LNCAP (cell line): ENCODE data around the gene C22orf15.

Experiments used
- TF ChIP-seq, protein P1 (sequence below): fragments of 450-650 bp; IDR thresholded peaks from 2 replicates; pipeline ENCODE4 v1.5.1; 2017; ENCODE audit warnings: mild to moderate bottlenecking

The C22orf15 gene

DNA sequence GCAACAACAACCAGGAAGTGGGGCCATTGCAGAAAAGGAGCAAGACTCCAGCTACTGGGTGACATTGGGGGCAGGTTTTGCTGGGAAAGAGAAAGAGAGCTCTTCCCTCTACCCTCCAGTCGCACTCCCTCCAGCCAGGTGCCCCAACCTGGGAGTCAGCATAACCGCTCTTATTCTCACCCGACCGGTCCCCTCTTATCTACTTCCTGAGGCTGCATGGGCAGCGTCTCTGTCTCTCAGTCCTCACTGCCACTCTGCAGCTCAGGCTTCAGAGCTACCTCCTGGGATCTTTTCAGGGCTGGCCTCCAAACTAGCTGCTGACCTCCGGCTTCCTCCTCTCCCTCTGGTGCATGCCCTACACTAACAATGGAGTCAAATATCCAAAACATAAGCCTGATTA lies 17.0 kb upstream of the C22orf15 start:
- TF ChIP-seq, protein P1, sequence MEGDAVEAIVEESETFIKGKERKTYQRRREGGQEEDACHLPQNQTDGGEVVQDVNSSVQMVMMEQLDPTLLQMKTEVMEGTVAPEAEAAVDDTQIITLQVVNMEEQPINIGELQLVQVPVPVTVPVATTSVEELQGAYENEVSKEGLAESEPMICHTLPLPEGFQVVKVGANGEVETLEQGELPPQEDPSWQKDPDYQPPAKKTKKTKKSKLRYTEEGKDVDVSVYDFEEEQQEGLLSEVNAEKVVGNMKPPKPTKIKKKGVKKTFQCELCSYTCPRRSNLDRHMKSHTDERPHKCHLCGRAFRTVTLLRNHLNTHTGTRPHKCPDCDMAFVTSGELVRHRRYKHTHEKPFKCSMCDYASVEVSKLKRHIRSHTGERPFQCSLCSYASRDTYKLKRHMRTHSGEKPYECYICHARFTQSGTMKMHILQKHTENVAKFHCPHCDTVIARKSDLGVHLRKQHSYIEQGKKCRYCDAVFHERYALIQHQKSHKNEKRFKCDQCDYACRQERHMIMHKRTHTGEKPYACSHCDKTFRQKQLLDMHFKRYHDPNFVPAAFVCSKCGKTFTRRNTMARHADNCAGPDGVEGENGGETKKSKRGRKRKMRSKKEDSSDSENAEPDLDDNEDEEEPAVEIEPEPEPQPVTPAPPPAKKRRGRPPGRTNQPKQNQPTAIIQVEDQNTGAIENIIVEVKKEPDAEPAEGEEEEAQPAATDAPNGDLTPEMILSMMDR = no peak

DNA sequence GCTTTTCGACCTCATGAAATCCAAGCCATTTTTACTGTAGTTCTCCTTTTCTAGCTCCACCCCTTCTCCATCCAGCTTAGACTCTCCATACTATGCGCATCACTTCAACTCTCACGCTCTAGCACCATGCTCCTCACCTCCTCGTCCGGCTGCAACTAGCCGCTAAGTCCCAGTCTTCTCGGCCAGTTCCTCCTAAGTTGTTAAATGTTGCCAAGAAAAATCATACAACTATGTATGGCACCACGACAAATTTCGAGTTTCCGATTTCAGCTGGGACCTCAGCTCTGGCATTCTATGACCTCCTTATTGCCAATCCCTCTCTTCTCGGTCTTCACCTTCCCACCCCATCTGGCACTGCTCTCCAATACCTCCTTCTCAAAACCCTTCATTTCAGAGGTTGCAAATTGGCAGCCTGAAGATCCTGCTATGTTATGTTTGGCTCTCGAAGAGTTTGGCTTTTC lies 12.9 kb upstream of the C22orf15 start:
- TF ChIP-seq, protein P1 = no peak

DNA sequence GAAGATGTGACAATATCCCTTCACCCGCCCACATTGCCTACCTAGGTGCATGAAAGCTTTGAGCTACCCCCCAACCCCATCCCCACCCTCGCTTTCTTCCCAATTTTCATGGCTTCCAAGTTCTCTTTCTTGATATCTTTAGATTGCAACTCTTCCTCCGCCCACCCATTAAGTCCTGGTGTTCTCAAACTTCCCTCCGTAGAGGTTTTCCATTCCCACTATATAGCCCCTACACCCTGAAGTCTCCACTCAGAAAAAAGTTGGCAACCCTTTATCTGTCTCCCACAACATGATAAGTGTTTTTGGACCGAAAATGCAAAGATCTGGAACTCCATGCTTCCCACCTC lies 12.4 kb upstream of the C22orf15 start:
- TF ChIP-seq, protein P1 = no peak

DNA sequence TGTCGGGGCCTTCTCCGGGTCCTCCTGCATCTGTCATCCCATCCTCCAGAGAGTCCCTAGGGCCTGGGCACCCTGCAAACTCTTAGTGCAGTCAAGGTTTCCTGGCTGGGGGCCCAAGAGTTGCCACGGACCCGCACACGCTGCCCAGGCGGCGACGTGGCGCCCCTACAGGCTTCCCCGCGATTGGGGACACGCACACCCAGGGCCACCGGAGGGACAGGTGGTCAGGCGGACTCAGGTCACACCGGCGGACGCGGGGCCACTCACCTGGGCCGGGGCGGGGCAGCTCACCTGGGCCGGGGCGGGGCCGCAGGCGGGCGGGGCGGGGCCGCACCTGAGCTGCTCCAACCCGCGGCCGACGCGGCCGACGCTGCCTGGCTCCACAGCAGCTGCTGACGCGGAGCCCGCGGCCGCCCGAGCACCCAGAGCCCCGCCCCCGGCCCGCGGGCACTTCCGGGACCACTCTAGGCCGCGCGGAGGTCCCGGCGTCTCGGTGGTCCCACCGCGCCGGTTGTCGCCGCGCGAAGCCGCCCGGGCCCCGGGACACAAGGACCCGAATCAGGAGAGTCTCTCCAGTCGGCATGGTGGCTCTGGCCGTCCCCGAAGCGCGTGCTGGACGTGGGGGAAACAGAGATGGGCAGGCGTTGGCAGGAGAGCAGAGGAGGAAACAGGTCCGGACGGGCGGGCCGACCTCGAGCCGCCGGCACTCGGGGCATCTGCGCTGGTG lies 11.9 kb upstream of the C22orf15 start, which contains the start of gene ZNF70:
Gene ZNF70, minus strand, starts transcription at position 399 of the 727 bp plus-strand sequence. CDS start 5,972 bp downstream, outside the sequence.
- TF ChIP-seq, protein P1 = no peak

DNA sequence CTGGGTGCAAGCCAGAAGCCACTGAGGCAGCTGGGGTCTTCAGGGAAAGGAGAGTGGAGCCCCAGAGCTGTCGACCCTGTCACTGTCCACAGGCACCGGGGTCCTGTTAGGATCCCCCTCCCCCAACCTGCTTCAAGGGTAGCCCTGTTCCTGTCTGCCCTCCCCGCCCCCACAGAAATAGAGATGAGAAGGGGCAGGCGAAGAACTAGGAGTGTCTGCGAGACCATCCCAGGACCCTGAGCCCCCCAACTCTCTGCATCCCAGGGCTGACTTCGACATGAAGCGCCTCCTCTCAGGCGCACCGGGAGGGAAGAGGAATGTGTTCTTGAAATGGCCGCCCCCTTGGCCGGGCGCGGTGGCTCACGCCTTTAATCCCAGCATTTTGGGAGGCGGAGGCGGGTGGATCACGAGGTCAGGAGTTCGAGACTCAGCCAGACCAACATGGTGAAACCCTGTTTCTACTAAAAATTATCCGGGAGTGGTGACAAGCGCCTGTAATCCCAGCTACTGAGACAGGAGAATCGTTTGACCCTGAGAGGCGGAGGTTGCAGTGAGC lies 11.3 kb upstream of the C22orf15 start:
- TF ChIP-seq, protein P1 = no peak

DNA sequence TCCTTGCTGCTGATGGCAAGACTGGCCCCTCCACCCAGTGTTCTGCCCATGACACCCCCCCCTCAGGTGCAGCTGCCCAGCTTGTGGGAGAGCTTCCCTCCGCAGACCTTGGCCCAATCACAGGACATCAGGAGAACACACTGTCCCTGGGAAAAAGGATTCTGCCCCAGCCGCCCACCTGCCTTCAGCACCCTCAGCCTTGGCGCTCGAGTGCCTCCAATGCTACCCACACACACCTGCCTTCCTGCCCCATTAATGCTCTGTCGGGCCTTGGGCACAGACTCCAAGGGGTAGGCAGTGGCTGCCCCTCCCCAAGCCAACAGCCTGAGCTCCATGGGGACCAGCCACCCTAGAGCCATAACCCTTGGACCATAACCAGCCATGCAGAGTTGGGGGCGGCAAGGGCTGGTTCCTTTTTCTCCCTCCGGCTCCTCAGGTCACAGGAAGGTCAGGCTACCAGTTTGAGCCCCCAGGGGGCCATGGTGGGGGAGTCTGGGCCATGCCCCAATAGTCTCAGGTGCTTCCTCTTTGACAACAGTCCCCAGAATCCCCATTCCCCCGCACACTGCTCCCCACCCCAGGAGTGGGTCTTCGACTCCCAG lies 10.6 kb upstream of the C22orf15 start:
- TF ChIP-seq, protein P1 = no peak

DNA sequence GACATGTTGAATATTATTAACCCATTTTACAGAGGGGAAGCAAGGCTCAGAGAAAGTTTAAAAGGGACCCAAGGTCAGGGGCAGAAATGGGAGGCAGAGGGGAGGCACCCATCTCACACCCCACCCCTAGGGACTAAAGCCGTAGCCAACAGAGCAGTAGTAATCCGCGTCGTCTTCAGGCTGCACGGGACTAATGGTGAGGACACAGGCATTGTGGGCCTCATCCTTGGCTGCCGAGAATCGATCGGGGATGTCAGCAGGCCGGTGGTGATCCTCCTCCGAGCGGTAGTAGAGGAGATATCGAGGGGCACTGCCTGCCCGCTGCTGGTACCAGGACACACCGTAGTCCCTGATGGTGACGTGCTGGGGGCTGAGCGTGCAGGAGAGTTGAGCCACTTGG lies 10.0 kb upstream of the C22orf15 start:
- TF ChIP-seq, protein P1 = no peak
